ENCODE results near the gene KRT85.
"Not testable (repeated sequence)": the region's sequence is repeated elsewhere in the genome, so short reads cannot be mapped to it uniquely, and the experiment has no call there.

The KRT85 gene

GRCh38 chr12:52321418-52321817, 45.9 kb downstream of the KRT85 start:
- no peak for DNase-seq

GRCh38 chr12:52320784-52321400, 46.4 kb downstream of the KRT85 start, which contains the start of gene KRT83:
TSS of gene KRT83 (minus strand) at chr12:52321398. CDS start at chr12:52321335, 63 bp downstream.
- no peak for DNase-seq

- no peak for DNase-seq
These were observed 48.2 kb downstream of the KRT85 start for GRCh38 chr12:52319097-52319496.

- no peak for DNase-seq
These were observed 48.9 kb downstream of the KRT85 start for GRCh38 chr12:52318241-52318990.

GRCh38 chr12:52317468-52318052, 49.7 kb downstream of the KRT85 start:
- no peak for DNase-seq

- DNase-seq = no peak
These were observed 50.6 kb downstream of the KRT85 start for GRCh38 chr12:52316701-52317100.

- no peak for DNase-seq
These were observed 51.0 kb downstream of the KRT85 start for GRCh38 chr12:52316290-52316689.

GRCh38 chr12:52315721-52316120, 51.6 kb downstream of the KRT85 start:
- DNase-seq = not testable (repeated sequence)

GRCh38 chr12:52314511-52314910, 52.8 kb downstream of the KRT85 start:
- DNase-seq = no peak

- DNase-seq = no peak
These were observed 53.4 kb downstream of the KRT85 start for GRCh38 chr12:52313926-52314325.

GRCh38 chr12:52313461-52313860, 53.8 kb downstream of the KRT85 start:
- no peak for DNase-seq

- DNase-seq = no peak
These were observed 55.2 kb downstream of the KRT85 start for GRCh38 chr12:52312086-52312485.

GRCh38 chr12:52311285-52311648, 56.0 kb downstream of the KRT85 start:
- DNase-seq = no peak

GRCh38 chr12:52310622-52311284, 56.5 kb downstream of the KRT85 start:
- DNase-seq = no peak

All from DMS 273 treated with DMSO at 0.1 percent for 48 hours (cell line).